Skeletal muscle cell (primary cell): ENCODE data around the gene ATP8B4.
"Not testable (repeated sequence)": the region's sequence is repeated elsewhere in the genome, so short reads cannot be mapped to it uniquely, and the experiment has no call there.

Experiments used
- DNase-seq: peaks from one replicate; pipeline ENCODE4 v3.0.0-alpha.2; 2010; ENCODE audit warnings: low read depth
- H3K4me3 ChIP-seq: 2 replicates; pipeline ENCODE4 v1.5.1; 2011; ENCODE audit warnings: low read depth, mild to moderate bottlenecking, control low read depth, low read length, moderate library complexity

Gene ATP8B4

GRCh38 chr15:49984436-49984835 is 134.6 kb downstream of the ATP8B4 start:
- no peak for DNase-seq
- H3K4me3 ChIP-seq, result no peak overlapping the region

GRCh38 chr15:49982584-49982983 is 136.4 kb downstream of the ATP8B4 start:
- no peak for DNase-seq
- H3K4me3 ChIP-seq, result no peak overlapping the region

- no peak for DNase-seq
- no peak overlapping the region for H3K4me3 ChIP-seq
Observed at GRCh38 chr15:49979705-49980382, 139.2 kb downstream of the ATP8B4 start.

- H3K4me3 ChIP-seq, result no peak overlapping the region
- no peak for DNase-seq
Observed at GRCh38 chr15:49978121-49978520, 140.9 kb downstream of the ATP8B4 start.

GRCh38 chr15:49977306-49977705 is 141.7 kb downstream of the ATP8B4 start:
- no peak for DNase-seq

GRCh38 chr15:49964551-49964950 is 154.5 kb downstream of the ATP8B4 start:
- no peak for DNase-seq
- no peak overlapping the region for H3K4me3 ChIP-seq

More at GRCh38 chr15:49977306-49977705, 141.7 kb downstream of the ATP8B4 start:
- H3K4me3 ChIP-seq, result no peak overlapping the region

GRCh38 chr15:49964061-49964460 is 155.0 kb downstream of the ATP8B4 start:
- no peak for DNase-seq
- no peak overlapping the region for H3K4me3 ChIP-seq

GRCh38 chr15:49963033-49963772 is 155.8 kb downstream of the ATP8B4 start:
- not testable (repeated sequence) for H3K4me3 ChIP-seq, DNase-seq

- DNase-seq, result no peak
- no peak overlapping the region for H3K4me3 ChIP-seq
Observed at GRCh38 chr15:49962044-49962602, 156.9 kb downstream of the ATP8B4 start.

GRCh38 chr15:49953421-49953820 is 165.6 kb downstream of the ATP8B4 start:
- no peak for DNase-seq

GRCh38 chr15:49946681-49947080 is 172.4 kb downstream of the ATP8B4 start:
- no peak overlapping the region for H3K4me3 ChIP-seq
- DNase-seq, result no peak

More at GRCh38 chr15:49953421-49953820, 165.6 kb downstream of the ATP8B4 start:
- H3K4me3 ChIP-seq, result no peak overlapping the region

- no peak for DNase-seq
- no peak overlapping the region for H3K4me3 ChIP-seq
Observed at GRCh38 chr15:49934487-49934886, 184.5 kb downstream of the ATP8B4 start.

- no peak overlapping the region for H3K4me3 ChIP-seq
- DNase-seq, result no peak
Observed at GRCh38 chr15:49927189-49927861, 191.7 kb downstream of the ATP8B4 start.

- H3K4me3 ChIP-seq, result no peak overlapping the region
- DNase-seq, result no peak
Observed at GRCh38 chr15:49926740-49927139, 192.3 kb downstream of the ATP8B4 start.

GRCh38 chr15:49923671-49924070 is 195.4 kb downstream of the ATP8B4 start:
- H3K4me3 ChIP-seq, result no peak overlapping the region
- no peak for DNase-seq

- no peak for DNase-seq
- no peak overlapping the region for H3K4me3 ChIP-seq
Observed at GRCh38 chr15:49919034-49919433, 200.0 kb downstream of the ATP8B4 start.

- DNase-seq, result peak; percentile 41
- no peak overlapping the region for H3K4me3 ChIP-seq
Observed at GRCh38 chr15:49918121-49918520, 200.9 kb downstream of the ATP8B4 start.

- no peak overlapping the region for H3K4me3 ChIP-seq
- no peak for DNase-seq
Observed at GRCh38 chr15:49916998-49917397, 202.0 kb downstream of the ATP8B4 start.

GRCh38 chr15:49915822-49916221 is 203.2 kb downstream of the ATP8B4 start:
- no peak overlapping the region for H3K4me3 ChIP-seq
- no peak for DNase-seq

- no peak overlapping the region for H3K4me3 ChIP-seq
- DNase-seq, result no peak
Observed at GRCh38 chr15:49908933-49909295, 210.1 kb downstream of the ATP8B4 start.
